HG03457 (cell line): Measurements from ENCODE around the gene SSH3.

Source experiments
- ATAC-seq: cut with Tn5 transposase; IDR thresholded peaks from one replicate; pipeline ENCODE4 v1.9.1; 2021; ENCODE audit warnings: moderate number of reproducible peaks; ENCODE audit not compliant: unreplicated experiment

Gene SSH3

GRCh38 chr11:67279589-67280340 is 23.6 kb upstream of the SSH3 start:
- no peak for ATAC-seq

GRCh38 chr11:67280341-67280787 is 23.0 kb upstream of the SSH3 start:
- no peak for ATAC-seq

GRCh38 chr11:67280788-67281551 is 22.4 kb upstream of the SSH3 start:
- ATAC-seq: no peak

GRCh38 chr11:67281552-67282150 is 21.7 kb upstream of the SSH3 start:
- ATAC-seq: no peak

GRCh38 chr11:67282155-67282875 is 21.0 kb upstream of the SSH3 start:
- ATAC-seq: no peak

GRCh38 chr11:67282876-67283371 is 20.4 kb upstream of the SSH3 start:
- ATAC-seq: no peak

- no peak for ATAC-seq
Observed at GRCh38 chr11:67283481-67283963, 19.8 kb upstream of the SSH3 start.

- ATAC-seq: no peak
Observed at GRCh38 chr11:67284811-67285540, 18.4 kb upstream of the SSH3 start.

GRCh38 chr11:67285541-67286498 is 17.5 kb upstream of the SSH3 start:
- ATAC-seq: no peak

GRCh38 chr11:67286621-67287333 is 16.6 kb upstream of the SSH3 start:
- no peak for ATAC-seq

GRCh38 chr11:67287355-67288197 is 15.8 kb upstream of the SSH3 start:
- no peak for ATAC-seq

- no peak for ATAC-seq
Observed at GRCh38 chr11:67288198-67288451, 15.2 kb upstream of the SSH3 start.

GRCh38 chr11:67288452-67289225 is 14.7 kb upstream of the SSH3 start:
- ATAC-seq: peak; percentile 54

- peak; percentile 29 for ATAC-seq
Observed at GRCh38 chr11:67289226-67289650, 14.1 kb upstream of the SSH3 start, which contains the start of gene ANKRD13D. Gene ANKRD13D, plus strand, starts transcription at chr11:67289303. Its CDS starts 158 bp downstream, at chr11:67289461.

GRCh38 chr11:67289651-67290479 is 13.5 kb upstream of the SSH3 start:
- ATAC-seq: no peak

GRCh38 chr11:67290801-67291200 is 12.5 kb upstream of the SSH3 start:
- ATAC-seq: no peak
